ENCODE results near the gene MS4A3.
"Not testable (repeated sequence)": the region's sequence is repeated elsewhere in the genome, so short reads cannot be mapped to it uniquely, and the experiment has no call there.

Gene MS4A3

DNA sequence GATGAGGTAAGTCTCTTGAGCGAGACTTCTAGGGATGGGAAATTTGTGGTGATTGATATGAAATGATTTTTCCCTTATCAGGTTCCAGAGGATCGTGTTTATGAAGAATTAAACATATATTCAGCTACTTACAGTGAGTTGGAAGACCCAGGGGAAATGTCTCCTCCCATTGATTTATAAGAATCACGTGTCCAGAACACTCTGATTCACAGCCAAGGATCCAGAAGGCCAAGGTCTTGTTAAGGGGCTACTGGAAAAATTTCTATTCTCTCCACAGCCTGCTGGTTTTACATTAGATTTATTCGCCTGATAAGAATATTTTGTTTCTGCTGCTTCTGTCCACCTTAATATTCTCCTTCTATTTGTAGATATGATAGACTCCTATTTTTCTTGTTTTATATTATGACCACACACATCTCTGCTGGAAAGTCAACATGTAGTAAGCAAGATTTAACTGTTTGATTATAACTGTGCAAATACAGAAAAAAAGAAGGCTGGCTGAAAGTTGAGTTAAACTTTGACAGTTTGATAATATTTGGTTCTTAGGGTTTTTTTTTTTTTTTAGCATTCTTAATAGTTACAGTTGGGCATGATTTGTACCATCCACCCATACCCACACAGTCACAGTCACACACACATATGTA, 39.1 kb downstream of the MS4A3 start:
- DNase-seq: no peak

- DNase-seq: no peak
Observed at GRCh38 chr11:60097189-60097588, 40.7 kb downstream of the MS4A3 start.

- DNase-seq: no peak
Observed at GRCh38 chr11:60098508-60098907, 42.0 kb downstream of the MS4A3 start.

- no peak for DNase-seq
Observed at GRCh38 chr11:60100516-60100915, 44.1 kb downstream of the MS4A3 start.

GRCh38 chr11:60101368-60101767, 44.9 kb downstream of the MS4A3 start:
- not testable (repeated sequence) for DNase-seq

GRCh38 chr11:60104471-60105115, 48.1 kb downstream of the MS4A3 start:
- DNase-seq: not testable (repeated sequence)

GRCh38 chr11:60108631-60109030, 52.2 kb downstream of the MS4A3 start:
- not testable (repeated sequence) for DNase-seq

- DNase-seq: no peak
Observed at GRCh38 chr11:60111793-60112192, 55.3 kb downstream of the MS4A3 start.

DNA sequence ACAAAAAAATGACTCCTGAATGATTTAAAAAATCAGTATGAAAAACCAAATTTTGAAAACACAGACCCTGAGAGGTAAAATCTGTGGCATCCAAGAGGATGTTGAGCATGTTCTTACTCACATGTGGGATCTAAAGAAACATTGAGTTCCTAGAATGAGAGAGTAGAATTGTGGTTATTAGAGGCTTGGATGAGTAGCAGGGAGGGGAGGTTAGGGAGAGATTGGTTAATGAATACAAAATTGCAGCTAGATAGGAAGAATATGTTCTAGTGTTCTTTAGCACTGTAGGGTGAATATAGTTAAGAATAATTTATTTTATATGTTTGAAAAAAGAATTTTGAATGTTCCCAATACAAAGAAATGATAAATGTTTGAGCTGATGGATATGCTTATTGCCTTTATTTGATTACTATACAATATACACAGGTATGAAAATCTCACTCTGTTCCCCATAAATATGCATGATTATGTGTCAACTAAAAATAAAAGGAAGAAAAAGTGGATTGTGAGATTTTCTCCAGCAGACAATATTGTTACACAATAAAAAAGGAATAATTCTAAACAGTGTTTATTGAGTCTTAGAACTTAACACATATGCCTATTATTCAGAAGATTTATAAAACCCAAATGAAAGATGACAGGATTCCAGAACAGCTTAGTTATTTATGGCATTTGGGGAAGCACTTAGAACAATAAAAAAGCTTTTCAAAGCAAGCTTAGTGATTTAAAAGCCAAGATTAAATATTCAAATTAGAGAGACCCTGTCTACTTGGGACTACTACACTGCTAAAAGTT, 60.7 kb downstream of the MS4A3 start:
- DNase-seq: no peak

DNA sequence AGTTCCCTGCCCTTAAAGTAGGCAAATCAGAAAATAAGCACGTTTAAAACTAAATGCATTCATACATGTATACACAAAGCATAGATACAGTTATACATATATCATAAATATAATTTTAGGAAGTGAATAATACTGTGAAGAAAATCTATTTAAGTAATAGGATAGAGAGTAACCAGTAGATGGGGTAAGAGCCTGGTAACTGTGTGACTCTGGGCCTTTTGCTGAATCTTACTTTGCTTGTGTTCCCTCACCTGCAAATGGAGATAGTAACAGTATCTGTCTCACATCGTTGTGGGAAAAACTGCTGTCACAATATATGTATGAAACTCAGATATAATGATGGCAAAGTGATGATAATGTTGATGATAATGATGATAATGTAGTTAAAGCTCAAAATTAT, 61.9 kb downstream of the MS4A3 start:
- DNase-seq: no peak

DNA sequence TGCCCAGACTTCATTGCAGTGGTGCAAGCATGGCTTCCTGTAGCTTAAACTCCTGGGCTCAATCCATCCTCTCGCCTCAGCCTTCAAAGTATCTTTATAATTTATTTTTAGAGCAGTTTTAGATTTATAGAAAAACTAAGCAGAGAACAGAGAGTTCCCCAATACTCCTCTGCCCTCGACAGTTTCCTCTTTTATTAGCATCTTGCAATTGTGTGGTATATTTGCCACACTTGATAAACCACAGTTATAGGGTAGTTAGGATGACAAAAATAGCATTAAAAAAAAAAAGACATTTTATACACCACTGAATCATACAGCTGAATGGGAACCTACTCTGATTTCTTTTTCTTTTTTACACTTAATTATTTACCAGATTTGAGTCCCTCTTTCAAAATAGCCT, 63.2 kb downstream of the MS4A3 start:
- no peak for DNase-seq
